ENCODE measurements around the gene AP1S2.
"Not testable (repeated sequence)": the region's sequence is repeated elsewhere in the genome, so short reads cannot be mapped to it uniquely, and the experiment has no call there.

Gene AP1S2

DNA sequence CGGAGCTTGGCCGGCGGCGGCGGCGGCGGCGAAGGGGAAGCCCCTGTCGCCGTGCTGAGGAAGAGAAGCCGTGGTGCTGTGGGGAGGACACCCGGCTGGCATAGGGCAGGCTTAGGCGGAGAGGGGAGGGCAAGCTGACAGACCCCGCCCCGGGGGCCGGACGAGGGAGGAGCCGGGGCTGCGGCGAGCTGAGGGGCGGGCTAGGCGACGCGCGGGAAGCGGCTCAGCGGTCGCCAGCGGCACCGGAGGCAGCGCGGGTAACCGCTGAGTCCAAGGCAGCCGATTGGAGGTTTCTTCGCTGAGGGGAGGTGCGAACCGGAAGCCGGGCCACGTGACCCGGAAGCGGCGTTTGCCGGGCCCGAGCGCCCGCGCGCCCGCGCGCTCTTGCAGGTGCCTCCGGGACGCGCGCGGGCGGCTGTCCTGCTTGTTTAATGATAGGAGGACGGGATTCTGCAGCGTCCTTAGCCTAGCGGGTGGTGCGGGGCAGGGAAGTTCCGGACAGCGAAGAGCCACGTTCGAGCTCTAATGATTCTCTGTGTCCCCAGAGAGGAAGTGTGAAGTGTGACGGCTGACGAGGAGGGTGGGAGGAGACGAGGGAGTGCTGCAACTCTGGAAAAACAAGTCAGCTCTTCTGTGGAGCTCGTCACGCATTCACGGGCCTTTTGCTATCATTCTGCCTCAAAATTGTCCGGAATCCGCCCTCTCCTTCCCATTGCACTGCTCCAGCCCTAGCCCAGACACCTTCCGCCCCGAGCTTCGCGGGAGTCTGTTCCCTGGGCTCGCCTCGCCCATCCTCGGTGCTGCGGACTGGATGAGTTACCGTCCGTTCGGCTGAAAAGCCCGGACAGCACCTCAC is at the start of gene AP1S2:
TSS of gene AP1S2 (minus strand) at position 102 of the 856 bp plus-strand sequence. CDS start 2,289 bp downstream, outside the sequence.
- FAIRE-seq: peak; percentile 55

DNA sequence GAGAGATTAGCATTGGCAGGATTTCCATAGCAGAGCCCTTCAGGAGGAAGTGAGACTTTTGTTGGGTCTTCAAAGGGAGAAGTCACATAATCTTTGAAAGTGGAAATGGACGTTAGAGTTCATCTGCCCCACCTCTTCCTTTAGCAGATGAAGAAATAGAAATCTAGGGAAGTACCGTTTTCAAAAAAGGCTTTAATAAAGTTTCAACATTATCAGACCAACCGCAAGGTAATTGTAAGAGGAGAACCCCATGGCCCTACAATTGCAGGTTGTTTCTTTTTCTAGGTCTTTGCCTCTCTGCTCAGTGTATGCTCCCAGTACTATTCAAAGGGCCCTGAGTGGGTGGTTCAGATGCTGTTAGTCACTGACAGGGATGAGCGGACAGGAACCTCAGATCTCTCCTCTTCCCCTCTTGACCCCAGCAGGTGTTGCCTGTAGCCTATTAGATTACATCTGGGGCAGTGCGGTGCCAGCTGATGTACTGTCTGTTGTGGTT is 48.6 kb upstream of the AP1S2 start:
- FAIRE-seq: no peak

DNA sequence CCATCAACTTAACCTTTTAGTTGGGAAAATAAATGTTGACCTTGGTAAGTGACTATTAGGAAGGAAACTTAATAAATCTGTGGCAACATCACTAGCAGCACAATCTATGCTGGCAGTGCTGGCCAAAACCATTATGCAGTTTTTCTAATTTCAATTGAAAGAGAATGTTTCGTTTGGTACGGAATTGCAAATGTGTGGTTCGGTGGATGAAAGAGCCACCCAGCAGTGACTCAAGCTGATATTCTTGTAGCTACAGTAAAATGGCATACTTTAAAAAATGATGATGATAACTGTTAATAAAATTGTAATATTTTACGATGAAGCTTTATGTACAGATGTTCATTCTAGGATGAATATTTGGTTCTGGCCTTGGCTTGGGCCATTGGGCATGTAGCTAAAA is 40.7 kb upstream of the AP1S2 start:
- no peak for FAIRE-seq

DNA sequence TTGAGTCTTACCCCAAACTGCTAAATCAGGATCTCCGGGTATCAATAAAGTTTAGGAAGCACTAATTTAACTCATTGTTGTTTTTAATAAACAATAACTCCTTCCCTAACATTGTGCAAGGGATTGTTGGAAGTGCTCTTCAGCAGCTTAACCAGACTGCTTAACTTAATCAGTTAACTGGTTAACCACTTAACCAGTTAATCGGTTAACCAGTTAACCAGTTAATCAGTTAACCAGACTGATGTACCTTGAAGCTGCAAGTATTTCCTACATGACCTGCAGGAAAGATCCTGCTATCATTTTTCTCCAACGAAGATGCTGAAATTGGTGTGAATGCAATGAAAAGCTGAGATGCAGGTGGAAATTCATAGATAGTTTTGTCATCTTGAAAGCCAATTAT is 40.1 kb upstream of the AP1S2 start:
- no peak for FAIRE-seq

DNA sequence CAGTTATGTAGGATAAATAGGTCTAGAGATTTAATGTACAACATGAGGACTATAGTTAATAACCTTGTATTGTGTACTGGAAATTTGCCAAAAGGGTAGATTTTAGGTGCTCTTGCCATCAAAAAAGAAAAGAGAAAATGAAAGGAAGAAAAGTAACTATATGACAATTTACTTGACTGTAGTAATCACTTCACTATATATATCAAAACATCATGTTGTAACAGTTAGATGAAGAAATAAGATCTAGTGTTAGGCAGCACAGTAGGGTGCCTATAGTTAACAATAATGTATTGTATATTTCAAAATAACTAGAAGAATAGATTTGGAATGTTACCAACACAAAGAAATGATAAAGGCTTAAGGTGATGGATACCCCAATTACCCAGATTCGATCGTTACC is 35.9 kb upstream of the AP1S2 start:
- no peak for FAIRE-seq

DNA sequence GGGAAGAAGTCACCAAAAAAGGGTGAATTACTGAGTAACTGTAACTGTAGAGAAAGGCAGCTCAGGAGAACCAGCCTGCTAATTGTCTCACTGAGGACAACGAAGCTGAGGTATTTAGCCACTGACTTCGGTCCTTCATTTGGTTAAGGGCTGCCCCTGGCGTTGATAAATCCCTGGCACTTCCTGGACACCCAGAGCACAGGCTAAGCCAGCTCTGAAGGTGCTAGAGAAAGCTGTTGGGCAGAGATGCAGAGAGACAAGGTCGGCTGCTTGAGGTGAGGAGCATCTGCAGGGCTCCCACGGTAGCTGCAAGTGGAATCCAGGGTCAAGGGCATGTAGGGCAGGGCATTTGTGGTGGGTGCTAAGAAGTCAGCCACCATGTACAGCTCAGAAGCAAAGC is 33.4 kb upstream of the AP1S2 start:
- no peak for FAIRE-seq

DNA sequence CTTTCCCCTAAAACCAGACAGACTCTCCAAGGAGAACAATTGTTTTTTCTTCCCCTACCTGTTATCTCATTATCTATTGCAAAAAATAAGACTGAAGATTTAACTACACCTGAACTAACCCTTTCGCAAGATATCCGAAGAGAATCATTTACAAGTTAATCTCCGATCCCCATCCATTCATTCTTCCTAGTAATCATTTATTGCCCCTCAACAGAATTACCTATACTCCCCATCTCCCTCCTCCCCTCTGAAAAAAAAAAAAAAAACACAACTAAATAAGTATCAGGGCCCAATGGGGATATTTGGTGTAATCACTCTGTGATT is 28.9 kb upstream of the AP1S2 start:
- no peak for FAIRE-seq

DNA sequence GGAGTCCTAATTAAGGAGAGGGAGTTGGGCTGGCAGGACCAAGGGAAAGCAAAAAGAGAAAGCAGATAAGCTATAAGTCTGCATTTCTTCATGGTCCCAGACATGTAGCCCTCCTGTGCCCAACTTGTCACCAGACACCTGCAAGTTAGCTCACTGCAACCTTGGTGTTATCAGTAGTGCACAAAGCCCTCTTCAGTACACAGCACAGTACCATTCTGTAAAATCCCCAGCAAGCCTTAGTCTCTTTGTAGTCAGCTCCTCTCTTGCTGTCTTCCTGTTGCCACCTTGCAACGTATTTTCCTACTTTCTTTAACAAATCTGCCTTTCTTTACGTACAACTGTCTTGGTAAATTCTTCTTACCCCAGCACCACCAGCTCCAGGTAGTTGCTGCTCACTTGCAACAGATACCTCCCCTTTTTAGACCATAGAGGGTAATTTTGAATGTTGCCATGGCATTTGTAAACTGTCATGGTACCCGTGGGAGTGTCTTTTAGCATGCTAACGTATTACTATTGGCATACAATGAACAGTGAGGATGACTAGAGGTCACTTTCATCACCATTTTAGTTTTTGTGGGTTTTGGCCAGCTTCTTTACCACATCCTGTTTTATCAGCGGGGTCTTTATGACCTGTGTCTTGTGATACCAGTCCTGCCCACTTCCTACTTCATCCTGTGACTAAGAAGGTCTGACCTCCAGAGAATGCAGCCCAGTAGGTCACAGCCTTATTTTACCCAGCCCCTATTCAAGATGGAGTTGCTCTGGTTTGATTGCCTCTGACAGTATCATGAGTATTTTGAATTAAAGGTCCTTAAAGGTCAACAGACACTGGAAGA is 28.3 kb upstream of the AP1S2 start:
- no peak for FAIRE-seq

DNA sequence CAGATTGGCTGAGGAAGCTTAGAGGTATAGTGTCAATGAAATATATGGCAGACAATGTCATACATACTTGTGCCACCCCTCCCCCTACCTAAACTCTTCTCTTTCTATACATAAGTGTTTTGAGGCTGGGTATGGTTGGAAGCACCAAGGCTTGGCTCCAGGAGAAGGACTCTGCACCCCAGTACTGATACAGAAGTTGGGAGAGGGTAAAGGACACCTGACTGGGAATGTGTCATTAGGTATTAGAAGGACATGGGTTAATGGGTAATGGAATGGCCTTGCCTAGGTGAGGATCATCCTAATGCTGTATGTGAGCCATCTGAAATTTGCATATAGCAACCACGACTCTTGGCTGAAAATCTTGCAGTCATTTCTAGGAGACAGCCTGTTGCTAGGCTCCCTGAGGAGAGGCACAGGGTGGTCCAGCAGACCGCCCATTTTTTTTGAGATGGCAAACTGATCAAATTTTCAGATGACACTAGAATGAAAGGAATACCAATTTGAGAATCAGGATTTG is 26.8 kb upstream of the AP1S2 start:
- FAIRE-seq: no peak

DNA sequence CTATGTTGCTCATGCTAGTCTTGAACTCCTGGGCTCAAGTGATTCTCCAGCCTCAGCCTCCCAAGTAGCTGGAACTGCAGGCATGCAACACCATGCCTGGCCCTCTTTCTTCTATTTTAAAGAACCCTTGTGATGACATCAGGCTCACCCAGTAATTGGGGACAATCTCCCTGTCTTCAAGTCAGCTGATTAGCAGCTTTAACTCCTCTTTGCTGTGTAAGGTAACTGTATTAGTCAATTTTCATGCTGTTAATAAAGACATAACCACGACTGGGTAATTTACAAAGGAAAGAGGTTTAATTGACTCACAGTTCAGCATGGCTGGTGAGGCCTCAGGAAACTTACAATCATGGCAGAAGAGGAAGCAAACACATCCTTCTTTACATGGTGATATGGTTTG is 23.3 kb upstream of the AP1S2 start:
- FAIRE-seq: not testable (repeated sequence)

DNA sequence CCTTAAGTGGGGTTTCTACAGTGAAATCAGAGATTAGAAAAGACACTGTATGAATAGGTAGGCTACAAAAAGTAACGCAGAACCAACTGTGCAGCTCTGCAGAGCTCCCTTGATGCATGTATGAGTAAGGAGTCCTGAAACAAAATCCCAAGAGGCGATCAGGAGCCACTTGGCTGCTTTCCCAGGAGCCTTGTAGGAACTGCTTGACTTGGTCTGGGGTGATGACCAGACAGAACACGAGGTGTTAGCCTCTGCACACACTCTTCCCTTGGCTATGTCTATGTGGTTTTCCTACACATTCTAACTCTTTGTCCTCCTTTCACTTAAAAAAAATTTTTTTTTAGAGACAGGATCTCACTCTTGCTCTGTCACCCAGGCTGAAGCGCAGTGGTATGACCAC is 22.8 kb upstream of the AP1S2 start:
- FAIRE-seq: no peak

DNA sequence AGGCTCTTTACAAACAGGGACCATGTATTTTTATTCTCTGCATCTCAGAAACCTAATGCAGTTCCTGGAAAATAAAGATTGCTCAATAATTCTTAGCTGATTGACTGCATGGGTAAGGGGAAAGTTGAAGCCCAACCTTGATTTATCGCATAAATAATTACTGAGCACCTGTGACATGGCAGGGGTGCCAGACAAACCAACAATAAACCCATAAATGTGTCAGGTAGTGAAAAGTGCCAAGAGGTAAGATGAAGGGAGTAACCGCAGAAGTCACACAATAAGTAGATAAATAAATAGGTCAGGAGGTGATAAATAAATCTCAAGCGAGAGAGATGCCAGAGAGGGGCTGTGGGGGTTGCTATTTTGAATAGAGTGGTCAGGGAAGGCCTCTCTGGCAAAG is 20.1 kb upstream of the AP1S2 start:
- FAIRE-seq: no peak

DNA sequence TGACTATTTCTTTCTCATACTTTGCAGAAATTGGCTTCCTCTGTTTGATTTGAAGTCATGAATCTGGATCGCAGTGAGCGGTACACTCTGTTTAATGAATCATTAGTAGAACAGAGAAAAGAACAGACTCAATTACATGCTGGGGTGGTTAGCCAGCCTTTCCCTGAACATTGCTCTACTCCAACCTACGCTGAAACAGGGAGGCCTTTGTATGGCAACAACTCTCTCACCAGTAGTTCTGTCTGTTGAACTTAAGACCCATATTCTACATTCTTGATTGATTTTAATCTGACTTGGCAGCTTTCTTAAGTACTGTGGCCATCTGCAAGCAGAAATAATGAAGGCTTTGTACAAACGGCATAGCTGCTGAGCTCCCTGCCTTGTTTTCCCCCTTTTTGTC is 19.0 kb upstream of the AP1S2 start:
- FAIRE-seq: no peak

DNA sequence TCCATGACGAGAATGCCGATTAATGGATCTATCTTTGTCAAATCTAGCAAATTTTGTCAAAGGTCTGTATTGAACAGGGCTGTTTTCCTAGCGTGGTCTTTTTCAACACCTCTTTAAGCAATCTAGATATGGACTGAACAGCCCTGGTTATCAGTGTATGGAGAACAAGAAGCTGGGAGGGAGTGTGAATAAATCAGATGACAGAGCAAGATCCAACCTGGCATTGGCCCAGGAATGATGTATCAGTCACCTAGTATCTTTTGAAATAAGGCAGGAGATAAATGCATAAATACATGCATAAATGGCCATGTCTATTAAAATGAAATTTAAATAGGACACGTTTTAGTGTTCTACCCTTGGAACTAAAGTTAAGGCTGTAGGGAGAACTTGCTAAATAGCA is 15.7 kb upstream of the AP1S2 start:
- no peak for FAIRE-seq

DNA sequence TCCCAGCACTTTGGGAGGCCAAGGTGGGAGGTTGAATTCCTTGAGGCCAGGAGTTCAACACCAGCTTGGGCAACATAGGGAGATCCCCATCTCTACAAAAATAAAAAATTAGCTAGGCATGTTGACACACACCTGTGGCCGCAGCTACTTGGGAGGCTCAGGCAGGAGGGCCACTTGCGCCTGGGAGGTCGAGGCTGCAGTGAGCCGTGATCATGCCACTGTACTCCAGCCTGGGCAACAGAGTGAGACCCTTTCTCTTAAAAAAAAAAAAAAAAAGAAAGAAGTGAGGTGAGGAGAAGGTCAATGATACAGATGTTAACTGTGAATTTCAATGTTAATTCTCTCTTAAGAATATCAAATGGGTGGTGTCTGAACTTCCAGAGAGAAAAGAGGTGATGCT is 15.1 kb upstream of the AP1S2 start:
- FAIRE-seq: no peak

DNA sequence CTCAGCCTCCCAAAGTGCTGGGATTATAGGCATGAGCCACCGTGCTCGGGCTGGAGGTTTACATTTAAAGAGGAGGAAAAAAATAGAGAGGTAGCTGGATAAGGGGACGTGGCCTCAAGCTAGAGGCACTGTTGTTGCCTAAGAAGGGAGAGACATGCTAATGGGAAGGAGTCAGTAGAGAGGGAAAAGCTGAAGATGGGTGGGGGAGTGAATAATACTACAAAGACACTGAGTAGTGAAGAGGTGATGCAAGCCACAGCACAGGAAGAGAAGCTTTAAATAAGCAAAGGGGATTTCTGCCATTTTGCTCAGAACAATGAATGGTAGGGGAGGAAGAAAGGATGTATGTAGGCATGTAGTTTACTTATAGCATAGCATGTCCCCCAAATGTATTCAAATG is 11.5 kb upstream of the AP1S2 start:
- no peak for FAIRE-seq

DNA sequence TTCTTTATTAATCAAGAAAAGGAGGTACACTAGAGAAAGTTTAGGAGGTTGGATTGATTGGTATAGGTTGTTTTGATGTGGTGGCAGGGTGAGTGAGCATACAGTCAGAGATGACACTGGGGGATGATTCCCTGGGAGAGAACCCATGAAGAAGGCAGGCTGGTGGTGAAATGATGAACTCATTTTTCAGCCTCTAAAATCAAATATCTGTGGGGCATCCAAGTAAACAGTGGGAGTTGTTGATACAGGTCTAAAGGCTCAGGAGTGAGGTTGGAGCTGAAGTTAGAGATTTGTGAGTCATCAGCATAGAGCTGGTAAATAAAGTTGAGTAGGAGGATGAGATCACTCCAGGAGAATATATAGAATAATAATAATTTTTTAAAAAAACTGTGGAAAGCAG is 10.0 kb upstream of the AP1S2 start:
- no peak for FAIRE-seq

DNA sequence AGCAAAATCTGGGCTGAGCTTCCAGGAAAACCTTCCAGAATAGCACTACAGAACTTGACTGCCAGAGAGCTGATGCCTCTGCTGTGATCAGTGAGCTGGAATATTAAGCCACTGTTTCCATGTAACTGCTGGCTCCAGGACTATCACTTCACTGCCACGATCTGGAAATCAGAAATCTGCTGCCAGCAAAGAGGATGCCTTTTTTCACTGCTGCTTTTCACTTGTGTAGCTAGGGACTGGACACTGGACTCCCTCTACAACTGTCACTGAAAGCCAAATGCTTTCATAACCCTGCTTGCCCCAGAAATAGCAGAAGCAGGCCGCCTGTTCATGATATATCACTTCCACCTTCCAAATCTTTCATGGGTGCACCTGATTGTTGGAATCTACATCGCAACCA is 9.4 kb upstream of the AP1S2 start:
- no peak for FAIRE-seq

DNA sequence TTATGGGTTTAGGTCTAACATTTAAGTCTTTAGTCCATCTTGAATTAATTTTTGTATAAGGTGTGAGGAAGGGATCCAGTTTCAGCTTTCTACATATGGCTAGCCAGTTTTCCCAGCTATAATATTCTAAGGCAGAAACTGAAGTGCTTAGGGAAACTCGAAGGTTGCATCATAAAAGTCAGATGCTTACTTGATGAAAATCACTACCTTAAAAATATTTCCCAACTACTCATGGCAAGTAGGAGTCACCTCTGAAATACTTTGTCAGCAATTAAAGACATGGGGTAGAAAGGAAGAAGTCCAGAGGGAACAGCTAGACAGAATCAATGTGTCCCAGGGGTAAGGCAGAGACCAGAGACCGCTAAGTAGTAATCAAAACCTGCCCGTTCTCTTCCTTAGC is 6.3 kb upstream of the AP1S2 start:
- no peak for FAIRE-seq

DNA sequence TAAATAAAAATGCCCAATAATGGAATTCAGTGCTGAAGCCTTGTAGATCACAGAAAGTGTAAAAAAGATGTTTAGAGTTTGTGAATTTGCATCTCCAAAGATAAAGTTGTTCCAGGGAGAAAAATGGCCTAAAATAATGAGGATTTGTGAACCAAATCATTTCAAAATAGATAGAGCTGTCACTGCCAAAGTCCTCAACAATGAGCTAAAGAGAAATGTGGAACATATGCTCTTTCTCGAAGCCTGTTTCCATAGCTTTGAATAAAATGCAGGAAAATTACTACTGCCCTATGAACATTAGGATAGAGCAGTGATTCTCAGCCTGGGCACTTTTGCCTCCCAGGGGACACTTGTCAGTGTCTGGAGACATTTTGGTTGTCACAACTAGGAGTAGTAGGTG is 3.4 kb upstream of the AP1S2 start:
- FAIRE-seq: no peak

DNA sequence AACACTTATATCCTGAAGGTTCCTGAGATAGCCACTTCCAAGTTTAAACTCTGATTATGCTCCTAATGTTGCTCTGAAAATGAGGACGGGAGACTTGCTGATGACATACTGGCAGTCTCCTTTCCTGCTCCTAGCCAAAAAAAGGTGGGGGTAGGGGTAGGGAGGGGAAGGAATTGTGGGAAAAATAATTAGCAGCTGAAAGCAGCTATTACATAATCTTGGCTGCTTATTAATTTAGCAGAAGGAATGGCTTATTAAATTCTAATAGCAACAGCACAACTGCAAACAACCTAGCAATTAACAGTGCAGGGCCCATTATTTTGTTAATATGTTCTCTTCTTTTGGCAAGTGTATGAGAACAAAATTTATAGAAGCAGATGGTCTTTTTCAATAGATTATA is 2.0 kb upstream of the AP1S2 start:
- no peak for FAIRE-seq

DNA sequence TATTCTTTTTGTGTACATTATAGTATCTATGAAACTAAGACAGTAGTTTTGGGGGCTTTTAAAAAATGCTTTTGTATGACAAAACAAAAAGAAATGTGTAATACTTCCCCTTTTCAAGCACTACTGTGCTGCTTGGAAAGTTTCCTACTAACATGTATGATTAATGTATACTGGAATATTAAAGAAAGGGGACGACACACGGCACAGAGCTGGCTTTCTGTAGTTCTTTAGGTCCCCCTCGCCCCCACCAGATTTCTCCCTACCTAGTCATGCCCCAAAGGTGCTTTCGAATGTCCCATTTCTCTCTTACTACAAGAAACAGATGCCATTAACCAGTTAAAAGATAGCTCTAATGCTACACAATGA is 1.6 kb upstream of the AP1S2 start:
- FAIRE-seq: no peak

DNA sequence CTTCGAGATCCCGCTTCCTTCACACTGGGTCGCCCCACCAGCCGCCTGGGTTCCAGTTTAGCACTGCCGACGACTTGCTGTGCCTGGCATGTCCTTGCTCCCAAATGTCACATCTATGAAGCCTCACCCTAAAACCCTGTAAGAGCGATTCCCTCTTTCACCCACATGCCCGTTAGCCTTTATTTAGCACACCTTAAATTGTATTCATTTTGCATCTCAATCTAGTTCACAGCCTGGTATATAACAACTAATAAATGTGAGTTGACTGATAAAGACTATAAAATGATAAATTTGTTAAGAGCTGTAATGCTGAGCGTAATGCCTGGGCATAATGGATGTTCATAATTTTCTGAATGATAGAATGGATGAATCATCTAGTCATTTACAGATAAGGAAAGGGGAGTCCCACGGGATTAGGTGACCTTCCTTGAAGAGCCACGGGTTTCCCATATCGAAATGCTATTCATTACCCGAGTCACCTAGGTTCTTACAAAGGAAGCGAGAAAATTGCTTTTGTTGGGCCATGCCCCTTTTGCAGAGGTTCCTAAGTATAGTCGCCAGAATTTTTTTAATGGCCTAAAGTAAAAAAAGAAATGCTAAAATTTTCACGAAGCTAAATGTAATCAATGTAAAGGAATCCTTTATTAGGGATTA is 1.1 kb upstream of the AP1S2 start:
- no peak for FAIRE-seq
